ENCODE results near the gene KCNT2. TPM values are rescaled to one million over a fixed set of nuclear protein-coding genes. Genes with fewer than 3 reads are reported as not detected.

Gene KCNT2
- total and polyA plus RNA-seq, 9 of the 15 experiments (the other 6 are each of a cell fraction or from before 2014, with no cell fraction given) = 0.13 to 0.73 (median 0.28) TPM

- TF ChIP-seq KAT8 (IDR thresholded peaks at IDR 0.05; ENCODE audit: low read depth) (no peak), MLX (CRISPR knock-in tag; conservative IDR thresholded peaks at IDR 0.05) (no peak), BRD9 (IDR thresholded peaks at IDR 0.05; ENCODE audit: low read depth, partially characterized antibody) (no peak), MCM7 (IDR thresholded peaks at IDR 0.05) (no peak), SMAD1 (IDR thresholded peaks at IDR 0.05; ENCODE audit: low read depth, low read length, partially characterized antibody) (no peak), SRF (CRISPR knock-in tag; IDR thresholded peaks at IDR 0.05) (no peak)
Measured at GRCh38 chr1:196655071-196655470, 46.8 kb upstream of the KCNT2 start (continued).

DNA sequence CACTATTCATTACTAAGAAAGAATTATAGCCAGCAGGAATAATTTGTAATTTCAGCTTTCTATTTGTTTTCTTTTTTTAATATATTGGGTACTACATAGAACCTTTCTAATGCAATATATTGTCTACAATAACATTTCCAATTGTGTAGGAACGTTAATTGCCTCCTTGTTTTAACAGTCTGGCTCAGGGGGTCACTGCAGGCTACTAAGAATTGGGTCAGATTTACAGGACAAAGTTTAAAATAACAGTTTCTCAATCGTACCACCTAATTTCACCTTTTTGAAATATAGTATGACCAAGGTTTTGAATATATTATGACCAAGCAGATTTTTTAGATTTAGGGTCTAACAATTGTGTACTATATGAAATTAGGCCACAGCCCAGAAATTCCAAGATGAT, 46.0 kb upstream of the KCNT2 start:
- no peak for DNase-seq (ENCODE audit: extremely low read depth in 1 of 4, low spot score in 3 of 4)
- Histone ChIP-seq H3K4me2 (ENCODE audit: insufficient read depth, low read length) (no peak overlapping the region), H3K27me3 (ENCODE audit: control insufficient read depth in 2 of 2, insufficient read depth in 2 of 2, low read length in 2 of 2) (no peaks in the 10 kb centered on the region), H3K9me1 (ENCODE audit: control insufficient read depth, insufficient read depth, low read length) (no peaks in the 10 kb centered on the region), H3K27ac (ENCODE audit: extremely low read depth, low read depth, low read length) (peak overlapping the region; percentile 27; the same call in 2 of the 3 replicates), H3K4me1 (replicated peaks in 1 of 2; ENCODE audit: control insufficient read depth in 2 of 2, insufficient read depth in 2 of 2, low read length in 2 of 2) (peaks cover 0 to 3% of the 10 kb centered on the region in 2 experiments; a peak in 2 of 5 replicates), H2AFZ (ENCODE audit: low read depth, low read length) (no peak overlapping the region), H3K4me3 (peak overlapping the region; percentile 29), H4K20me1 (replicated peaks; ENCODE audit: control insufficient read depth, insufficient read depth, low read length) (no peaks in the 10 kb centered on the region), H3K9me3 (replicated peaks; ENCODE audit: control insufficient read depth, insufficient read depth, low read depth, low read length) (no peaks in the 10 kb centered on the region), H3K36me3 (ENCODE audit: control insufficient read depth, insufficient read depth, low read length) (no peaks in the 10 kb centered on the region; the same call in 2 of the 3 replicates), H3K9ac (ENCODE audit: insufficient read depth in 1 of 2, low read depth in 2 of 2, low read length in 2 of 2) (peak overlapping the region in 1 of 2 experiments; percentile 60; a peak in 2 of 4 replicates), H3K79me2 (ENCODE audit: control insufficient read depth, insufficient read depth, low read length) (peaks cover 70% of the 10 kb centered on the region)
- intact Hi-C loops (cut with micrococcal nuclease) (loop anchor here (5.0 kb wide), 1 partner anchor 543 kb away; no protein-coding TSS in a partner anchor), in situ Hi-C loops (cut with MboI) (loop anchor here (25.0 kb wide), 1 partner anchor 767 kb away; no protein-coding TSS in a partner anchor)
- ChIA-PET CTCF (ENCODE audit: low intra/inter-chr PET ratio) (no interaction called here), POLR2A (no interaction called here)
- TF ChIP-seq EP400 (IDR thresholded peaks at IDR 0.05) = peak; percentile 20; the same call in 1 of the 2 replicates
- TF ChIP-seq SMC3 (conservative IDR thresholded peaks at IDR 0.05; ENCODE audit: insufficient read depth, low read depth, low read length) = no peak
- ATAC-seq = peak; percentile 28
- no peak for FAIRE-seq
- WGBS (ENCODE audit: insufficient coverage, low coverage, missing lambda C conversion rate) = 3% methylated on average over 2 of the region's 2 CpGs
- no TSS peak for BruUV-seq (replicated peaks)
